Left lung (tissue), 10 donors: Measurements from ENCODE around the gene NEDD1. TPM values are rescaled to one million over a fixed set of nuclear protein-coding genes. Genes with fewer than 3 reads are reported as not detected.

Experiments
- ATAC-seq: fragments of 200-7000 bp; cut with Tn5 transposase; one replicate; pipeline ENCODE4 v1.9.1; 2020; ENCODE audit warnings: moderate library complexity
- DNase-seq, 4 donors: peaks; one replicate each; pipeline ENCODE4 v3.0.0-alpha.2; 2013 to 2020
- H3K27ac ChIP-seq, 2 donors: fragments of 200-600 bp; sonication (generic) in 1 of 2; one replicate each; pipeline versions ENCODE4 v1.5.0 to v1.8.0; 2020 to 2021
- H3K27me3 ChIP-seq, 2 donors: fragments of 200-600 bp; sonication (generic) in 1 of 2; one replicate each; pipeline versions ENCODE4 v1.5.0 to v1.8.0; 2020 to 2021
- H3K36me3 ChIP-seq, 2 donors: fragments of 200-600 bp; sonication (generic) in 1 of 2; one replicate each; pipeline versions ENCODE4 v1.5.0 to v1.8.0; 2020 to 2021
- H3K4me1 ChIP-seq, 2 donors: fragments of 200-600 bp; one replicate each; pipeline ENCODE4 v1.8.0; 2021
- H3K4me3 ChIP-seq, 2 donors: fragments of 200-600 bp; sonication (generic) in 1 of 2; one replicate each; pipeline versions ENCODE4 v1.5.0 to v1.8.0; 2020 to 2021; ENCODE audit warnings: mild to moderate bottlenecking in 1 of 2
- H3K9me3 ChIP-seq, 2 donors: fragments of 200-600 bp; sonication (generic) in 1 of 2; one replicate each; pipeline versions ENCODE4 v1.5.0 to v1.8.0; 2020 to 2021
- intact Hi-C, 2 donors: fragments of 100-400 bp; cut with DNase I; formaldehyde crosslinking; loops; one replicate each; pipeline versions ENCODE4 v1.11.2 to v1.14.2; 2022
- polyA plus RNA-seq, 6 donors: library from polyadenylated mRNA; unstranded; fragments of 120-200 nt; gene quantifications; one replicate each; pipeline ENCODE4 v1.2.1, GENCODE V29; 2013; ENCODE audit not compliant: insufficient read length in 6 of 6
- total RNA-seq, 2 donors: library from RNA; stranded (reverse); fragmentation: NEBNext Ultra II Directional; extraction: Animal tissue kit (Norgen Biotek cat#: 25700); gene quantifications; one replicate each; pipeline ENCODE4 v1.2.1, GENCODE V29; 2021
- TF ChIP-seq, protein P1 (sequence below), 2 donors: fragments of 200-600 bp; sonication (generic) in 1 of 2; IDR thresholded peaks; one replicate each; pipeline versions ENCODE4 v1.5.0 to v1.8.0; 2021; ENCODE audit warnings: antibody characterized with exemption in 2 of 2
- donor health status: DM: no; HTN: yes; CAD: no.
- donor health status: DM: no; HTN: no; CAD: no.

Gene NEDD1
- total and polyA plus RNA-seq, 8 donors = 16.0 to 33.1 (median 27.4) TPM

DNA sequence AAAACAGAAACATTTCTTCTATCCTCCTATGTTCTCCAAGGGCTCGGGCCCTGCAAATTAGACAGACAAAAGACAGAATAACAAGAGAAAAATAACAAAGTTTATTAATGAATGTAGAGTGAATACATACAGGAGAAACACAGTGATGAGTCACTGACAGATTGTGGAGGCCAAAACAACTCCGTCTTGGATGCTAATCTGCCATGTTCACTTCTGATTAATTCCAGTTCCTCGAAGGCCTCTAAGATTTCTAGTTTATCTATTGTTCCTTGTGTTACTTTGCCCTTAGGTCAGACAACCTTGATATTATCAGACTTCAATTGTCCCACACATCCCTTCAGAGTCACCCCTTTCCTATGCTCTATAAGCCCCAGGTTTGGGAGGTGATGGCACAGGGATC lies 26.8 kb upstream of the NEDD1 start:
- Histone ChIP-seq H3K9me3 (no peaks in the 10 kb centered on the region), H3K4me1 (no peaks in the 10 kb centered on the region), H3K4me3 (no peak overlapping the region), H3K27me3 (no peaks in the 10 kb centered on the region), H3K36me3 (no peaks in the 10 kb centered on the region), H3K27ac (no peak overlapping the region)
- DNase-seq (no peak), ATAC-seq (no peak)
- intact Hi-C loops = no loop called here
- TF ChIP-seq, protein P1, sequence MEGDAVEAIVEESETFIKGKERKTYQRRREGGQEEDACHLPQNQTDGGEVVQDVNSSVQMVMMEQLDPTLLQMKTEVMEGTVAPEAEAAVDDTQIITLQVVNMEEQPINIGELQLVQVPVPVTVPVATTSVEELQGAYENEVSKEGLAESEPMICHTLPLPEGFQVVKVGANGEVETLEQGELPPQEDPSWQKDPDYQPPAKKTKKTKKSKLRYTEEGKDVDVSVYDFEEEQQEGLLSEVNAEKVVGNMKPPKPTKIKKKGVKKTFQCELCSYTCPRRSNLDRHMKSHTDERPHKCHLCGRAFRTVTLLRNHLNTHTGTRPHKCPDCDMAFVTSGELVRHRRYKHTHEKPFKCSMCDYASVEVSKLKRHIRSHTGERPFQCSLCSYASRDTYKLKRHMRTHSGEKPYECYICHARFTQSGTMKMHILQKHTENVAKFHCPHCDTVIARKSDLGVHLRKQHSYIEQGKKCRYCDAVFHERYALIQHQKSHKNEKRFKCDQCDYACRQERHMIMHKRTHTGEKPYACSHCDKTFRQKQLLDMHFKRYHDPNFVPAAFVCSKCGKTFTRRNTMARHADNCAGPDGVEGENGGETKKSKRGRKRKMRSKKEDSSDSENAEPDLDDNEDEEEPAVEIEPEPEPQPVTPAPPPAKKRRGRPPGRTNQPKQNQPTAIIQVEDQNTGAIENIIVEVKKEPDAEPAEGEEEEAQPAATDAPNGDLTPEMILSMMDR (IDR thresholded peaks at IDR 0.05) = no peak

DNA sequence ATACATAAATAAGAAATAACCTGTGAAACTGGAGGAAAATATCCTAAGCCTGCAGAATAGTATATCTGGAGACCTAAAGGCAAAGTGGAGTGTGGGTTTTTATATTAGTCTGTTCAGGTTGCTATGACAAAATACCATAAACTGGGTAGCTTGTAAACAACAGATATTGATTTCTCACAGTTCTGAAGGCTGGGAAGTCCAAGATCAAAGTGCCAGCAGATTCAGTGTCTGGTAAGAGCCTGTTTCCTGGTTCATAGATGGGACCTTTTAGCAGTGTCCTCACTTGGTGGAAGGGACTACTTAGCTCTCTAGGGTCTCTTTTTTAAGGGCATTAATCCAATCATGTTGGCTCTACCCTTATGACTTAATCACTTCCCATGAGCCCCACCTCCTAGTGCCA lies 25.4 kb upstream of the NEDD1 start:
- H3K27me3 ChIP-seq = no peaks in the 10 kb centered on the region
- H3K27ac ChIP-seq = no peak overlapping the region
- no peaks in the 10 kb centered on the region for H3K36me3 ChIP-seq
- DNase-seq (no peak), ATAC-seq (no peak)
- no peak overlapping the region for H3K4me3 ChIP-seq
- no peaks in the 10 kb centered on the region for H3K4me1 ChIP-seq
- intact Hi-C loops = no loop called here
- TF ChIP-seq, protein P1 (IDR thresholded peaks at IDR 0.05) = no peak
- H3K9me3 ChIP-seq = no peaks in the 10 kb centered on the region

DNA sequence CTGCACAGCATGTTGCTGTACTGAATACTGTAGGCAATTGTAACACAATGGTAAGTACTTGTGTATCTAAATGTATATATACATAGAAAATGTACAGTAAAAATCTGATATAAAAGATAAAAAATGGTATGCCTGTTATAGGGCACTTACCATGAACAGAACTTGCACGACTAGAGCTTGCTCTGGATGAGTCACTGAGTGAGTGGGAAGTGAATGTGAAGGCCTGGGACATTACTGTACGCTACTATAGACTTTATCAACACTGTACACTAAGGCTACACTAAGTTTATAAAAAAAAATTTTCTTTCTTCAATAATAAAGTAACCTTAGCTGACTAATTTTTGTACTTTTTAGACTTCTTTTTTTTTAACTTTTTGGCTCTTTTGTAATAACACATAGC lies 24.2 kb upstream of the NEDD1 start:
- H3K9me3 ChIP-seq = no peaks in the 10 kb centered on the region
- intact Hi-C loops = no loop called here
- no peaks in the 10 kb centered on the region for H3K36me3 ChIP-seq
- ATAC-seq (peak; percentile 29), DNase-seq (no peak)
- H3K27ac ChIP-seq = no peak overlapping the region
- no peak overlapping the region for H3K4me3 ChIP-seq
- TF ChIP-seq, protein P1 (IDR thresholded peaks at IDR 0.05) = no peak
- no peaks in the 10 kb centered on the region for H3K27me3 ChIP-seq
- no peaks in the 10 kb centered on the region for H3K4me1 ChIP-seq

DNA sequence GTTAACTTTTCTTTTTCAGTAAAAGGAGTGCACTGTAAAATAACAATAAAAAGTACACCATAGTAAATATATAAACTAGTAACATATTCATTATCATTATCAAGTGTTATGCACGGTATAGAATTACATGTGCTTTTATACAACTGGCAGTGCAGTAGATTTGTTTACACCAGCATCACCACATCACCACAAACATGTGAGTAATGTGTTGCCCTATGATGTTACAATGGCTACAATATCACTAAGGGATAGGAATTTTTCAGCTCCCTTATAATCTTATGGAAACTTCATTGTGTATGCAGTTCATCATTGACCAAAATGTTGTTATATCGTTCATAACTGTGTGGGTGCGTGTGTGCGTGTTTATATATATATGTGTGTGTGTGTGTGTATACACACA lies 23.5 kb upstream of the NEDD1 start:
- TF ChIP-seq, protein P1 (IDR thresholded peaks at IDR 0.05) = no peak

DNA sequence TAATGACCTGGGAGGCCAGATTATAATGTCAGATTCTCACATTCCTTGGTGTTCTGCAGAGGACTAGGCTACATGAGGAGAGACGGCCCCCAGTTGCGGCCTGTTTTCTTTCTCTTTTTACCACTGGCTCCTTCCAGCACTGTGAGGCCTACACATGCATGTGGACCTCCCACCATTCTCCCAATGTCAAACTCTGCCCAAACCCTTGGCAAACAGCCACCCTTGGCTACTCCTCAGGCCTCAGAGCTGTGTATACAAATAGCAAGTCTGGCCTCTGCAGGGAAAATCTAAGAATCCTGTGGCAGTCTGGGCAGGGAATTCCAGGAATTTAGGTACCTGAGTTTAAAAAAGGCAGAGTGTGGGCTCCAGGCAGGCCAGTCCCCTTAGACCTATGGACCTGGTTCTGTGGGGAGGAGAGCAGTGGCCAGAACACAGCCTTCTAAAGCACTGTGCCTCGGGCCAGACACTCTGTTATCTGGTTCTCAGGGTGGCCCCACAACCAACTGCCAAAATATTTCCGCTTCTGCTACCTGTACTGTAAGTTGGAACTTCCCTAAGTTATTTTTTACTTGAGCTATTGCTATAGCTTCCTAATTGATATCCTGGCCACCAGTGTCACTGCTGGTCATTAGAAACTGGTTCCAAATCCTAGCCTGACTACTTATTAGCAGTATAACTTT lies 19.9 kb upstream of the NEDD1 start:
- Histone ChIP-seq H3K4me1 (no peaks in the 10 kb centered on the region), H3K27ac (no peak overlapping the region), H3K4me3 (no peak overlapping the region), H3K27me3 (peaks cover 0 to 4% of the 10 kb centered on the region in 2 donors), H3K9me3 (no peaks in the 10 kb centered on the region), H3K36me3 (no peaks in the 10 kb centered on the region)
- peak in 2 of 4 donors; percentile 34 to 87 for DNase-seq
- intact Hi-C loops = no loop called here
- ATAC-seq = peak; percentile 33
- TF ChIP-seq, protein P1 (IDR thresholded peaks at IDR 0.05) = no peak

More for the DNA sequence above, 23.5 kb upstream of the NEDD1 start:
- H3K4me1 ChIP-seq = no peaks in the 10 kb centered on the region
- H3K27ac ChIP-seq = no peak overlapping the region
- intact Hi-C loops = no loop called here
- no peak overlapping the region for H3K4me3 ChIP-seq
- no peaks in the 10 kb centered on the region for H3K27me3 ChIP-seq
- ATAC-seq = no peak
- no peak for DNase-seq
- no peaks in the 10 kb centered on the region for H3K9me3 ChIP-seq
- no peaks in the 10 kb centered on the region for H3K36me3 ChIP-seq
